ENCODE results near the gene CD99L2.
A peak's percentile ranks its signal among the peaks of the same experiment; 100 is the strongest.

CD99L2 gene

DNA sequence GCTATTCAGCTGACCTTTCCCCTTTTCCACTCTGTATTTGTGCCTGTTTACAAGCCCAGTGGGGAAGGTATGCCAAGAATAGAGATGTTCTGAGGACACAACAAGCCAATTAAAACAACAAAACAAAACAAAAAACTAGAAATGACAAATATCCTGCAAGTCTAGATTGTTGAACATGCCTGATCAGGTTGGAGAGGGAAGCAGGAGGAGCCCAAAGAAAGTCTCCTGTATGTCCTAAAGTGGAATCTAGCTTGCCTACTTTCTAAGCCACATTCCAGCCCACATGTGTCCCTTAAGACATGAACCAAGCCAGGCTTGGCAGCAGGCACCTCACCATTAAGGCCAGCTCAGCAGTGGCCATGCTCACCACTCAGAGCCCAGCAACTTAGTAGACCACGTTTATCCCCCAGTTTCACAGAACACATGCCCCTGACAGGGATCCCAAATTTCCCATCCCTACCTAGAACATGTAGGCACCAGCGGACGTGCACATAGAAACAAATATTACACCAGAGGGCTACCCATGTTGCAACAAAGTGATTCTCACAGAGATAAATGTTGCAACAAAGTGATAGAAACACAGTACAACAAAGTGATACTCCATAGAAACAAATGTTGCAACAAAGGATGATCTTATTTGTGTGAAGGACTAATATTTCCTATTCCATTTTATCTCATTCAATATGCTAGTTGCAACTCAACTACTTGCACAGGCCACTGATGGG lies 48.3 kb downstream of the CD99L2 start:
- H3K9me3 ChIP-seq: no peaks in the 10 kb centered on the region
- H3K4me1 ChIP-seq: no peaks in the 10 kb centered on the region
- peak in 1 of 2 donors; percentile 19 for DNase-seq
- H3K27ac ChIP-seq: no peak overlapping the region
- no peaks in the 10 kb centered on the region for H3K36me3 ChIP-seq
- TF ChIP-seq, protein P1, sequence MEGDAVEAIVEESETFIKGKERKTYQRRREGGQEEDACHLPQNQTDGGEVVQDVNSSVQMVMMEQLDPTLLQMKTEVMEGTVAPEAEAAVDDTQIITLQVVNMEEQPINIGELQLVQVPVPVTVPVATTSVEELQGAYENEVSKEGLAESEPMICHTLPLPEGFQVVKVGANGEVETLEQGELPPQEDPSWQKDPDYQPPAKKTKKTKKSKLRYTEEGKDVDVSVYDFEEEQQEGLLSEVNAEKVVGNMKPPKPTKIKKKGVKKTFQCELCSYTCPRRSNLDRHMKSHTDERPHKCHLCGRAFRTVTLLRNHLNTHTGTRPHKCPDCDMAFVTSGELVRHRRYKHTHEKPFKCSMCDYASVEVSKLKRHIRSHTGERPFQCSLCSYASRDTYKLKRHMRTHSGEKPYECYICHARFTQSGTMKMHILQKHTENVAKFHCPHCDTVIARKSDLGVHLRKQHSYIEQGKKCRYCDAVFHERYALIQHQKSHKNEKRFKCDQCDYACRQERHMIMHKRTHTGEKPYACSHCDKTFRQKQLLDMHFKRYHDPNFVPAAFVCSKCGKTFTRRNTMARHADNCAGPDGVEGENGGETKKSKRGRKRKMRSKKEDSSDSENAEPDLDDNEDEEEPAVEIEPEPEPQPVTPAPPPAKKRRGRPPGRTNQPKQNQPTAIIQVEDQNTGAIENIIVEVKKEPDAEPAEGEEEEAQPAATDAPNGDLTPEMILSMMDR (IDR thresholded peaks at IDR 0.05): no peak
- H3K27me3 ChIP-seq: no peaks in the 10 kb centered on the region
- H3K4me3 ChIP-seq: no peak overlapping the region
- intact Hi-C loops (cut with DNase I; ENCODE audit: low total_unique reads): no loop called here

- no peak for DNase-seq
- no peak overlapping the region for H3K27ac ChIP-seq
- intact Hi-C loops (cut with DNase I; ENCODE audit: low total_unique reads): no loop called here
- H3K4me1 ChIP-seq: no peaks in the 10 kb centered on the region
- no peak overlapping the region for H3K4me3 ChIP-seq
- TF ChIP-seq, protein P1 (IDR thresholded peaks at IDR 0.05): no peak
- H3K9me3 ChIP-seq: no peaks in the 10 kb centered on the region
- no peaks in the 10 kb centered on the region for H3K36me3 ChIP-seq
- H3K27me3 ChIP-seq: no peaks in the 10 kb centered on the region
These were observed 49.0 kb downstream of the CD99L2 start for GRCh38 chrX:150849486-150849885.

DNA sequence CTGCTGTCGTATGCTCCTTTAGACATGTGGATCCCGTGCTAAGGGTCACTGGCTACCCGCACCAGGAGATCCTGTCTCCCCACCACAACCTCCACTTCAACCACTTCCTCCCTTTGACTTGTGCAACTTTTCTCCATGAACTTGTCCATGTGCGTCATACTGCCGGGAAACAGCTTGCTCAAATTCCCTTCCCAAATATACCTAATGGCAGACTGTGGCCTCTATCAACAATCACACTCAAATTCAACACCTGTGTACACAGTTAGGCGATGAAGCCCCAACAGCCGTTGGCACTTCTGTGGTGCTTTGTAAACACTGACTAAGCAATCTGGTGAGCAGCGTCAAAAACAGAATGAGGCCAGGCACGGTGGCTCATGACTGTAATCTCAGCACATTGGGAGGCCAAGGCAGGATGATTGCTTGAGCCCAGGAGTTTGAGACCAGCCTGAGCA lies 49.5 kb downstream of the CD99L2 start:
- H3K9me3 ChIP-seq: no peaks in the 10 kb centered on the region
- intact Hi-C loops (cut with DNase I; ENCODE audit: low total_unique reads): no loop called here
- TF ChIP-seq, protein P1 (IDR thresholded peaks at IDR 0.05): no peak
- H3K36me3 ChIP-seq: no peaks in the 10 kb centered on the region
- H3K27ac ChIP-seq: no peak overlapping the region
- no peak overlapping the region for H3K4me3 ChIP-seq
- no peak for DNase-seq
- no peaks in the 10 kb centered on the region for H3K27me3 ChIP-seq
- no peaks in the 10 kb centered on the region for H3K4me1 ChIP-seq

DNA sequence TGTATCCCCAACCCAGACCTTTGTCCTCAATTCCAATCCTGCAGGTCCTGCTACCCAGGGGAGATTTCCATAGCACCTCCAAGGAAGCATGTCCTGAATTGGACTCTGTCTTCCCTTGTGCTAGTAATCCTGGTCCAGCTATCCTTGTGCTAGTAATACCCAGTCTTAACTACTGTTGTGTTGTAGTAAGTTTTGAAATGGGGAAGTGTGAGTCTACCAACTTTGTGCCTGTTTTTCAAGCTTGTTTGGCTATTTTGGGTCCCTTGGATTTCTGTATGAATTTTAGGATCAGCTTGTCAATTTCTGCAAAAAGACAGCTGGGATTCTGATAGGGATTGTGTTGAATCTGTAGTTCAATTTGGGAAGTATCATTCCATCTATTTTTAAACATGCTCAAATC lies 51.4 kb downstream of the CD99L2 start:
- H3K4me1 ChIP-seq: peaks cover 0 to 4% (median 0%) of the 10 kb centered on the region in 4 donors
- intact Hi-C loops (cut with DNase I; ENCODE audit: low total_unique reads): no loop called here
- no peak overlapping the region for H3K27ac ChIP-seq
- no peaks in the 10 kb centered on the region for H3K36me3 ChIP-seq
- H3K27me3 ChIP-seq: no peaks in the 10 kb centered on the region
- no peak overlapping the region for H3K4me3 ChIP-seq
- DNase-seq: no peak
- TF ChIP-seq, protein P1 (IDR thresholded peaks at IDR 0.05): no peak
- no peaks in the 10 kb centered on the region for H3K9me3 ChIP-seq

- H3K27me3 ChIP-seq: no peaks in the 10 kb centered on the region
- TF ChIP-seq, protein P1 (IDR thresholded peaks at IDR 0.05): no peak
These were observed 52.3 kb downstream of the CD99L2 start for GRCh38 chrX:150846130-150846529.

More at GRCh38 chrX:150846130-150846529, 52.3 kb downstream of the CD99L2 start:
- intact Hi-C loops (cut with DNase I; ENCODE audit: low total_unique reads): no loop called here
- no peak for DNase-seq
- Histone ChIP-seq H3K4me3 (no peak overlapping the region), H3K36me3 (no peaks in the 10 kb centered on the region), H3K4me1 (peaks cover 0 to 4% (median 0%) of the 10 kb centered on the region in 4 donors), H3K27ac (no peak overlapping the region), H3K9me3 (no peaks in the 10 kb centered on the region)

Data from tibial artery (tissue), 4 donors.